ENCODE measurements around the gene CCDC141.
"Not testable (repeated sequence)": the region's sequence is repeated elsewhere in the genome, so short reads cannot be mapped to it uniquely, and the experiment has no call there.

The CCDC141 gene

GRCh38 chr2:178990533-178991241, 59.2 kb downstream of the CCDC141 start:
- Mint-ChIP-seq H3K27me3 (no peaks in the 10 kb centered on the region), H3K9me3 (peaks cover 0 to 4% of the 10 kb centered on the region in 2 donors), H3K4me1 (ENCODE audit: low read depth in 2 of 2) (no peaks in the 10 kb centered on the region), H3K27ac (no peak overlapping the region), H3K4me3 (no peak overlapping the region), H3K36me3 (ENCODE audit: insufficient read depth) (no peaks in the 10 kb centered on the region)
- DNase-seq (no peak), ATAC-seq (replicated peaks) (no peak)

- not testable (repeated sequence) for ATAC-seq (replicated peaks); H3K27me3 Mint-ChIP-seq
These were observed 60.5 kb downstream of the CCDC141 start for GRCh38 chr2:178989424-178989823.

GRCh38 chr2:178982652-178983051, 67.3 kb downstream of the CCDC141 start:
- not testable (repeated sequence) for DNase-seq; H3K9me3 Mint-ChIP-seq; H3K36me3 Mint-ChIP-seq (ENCODE audit: insufficient read depth); H3K4me3 Mint-ChIP-seq; ATAC-seq (replicated peaks); H3K27me3 Mint-ChIP-seq; H3K27ac Mint-ChIP-seq; H3K4me1 Mint-ChIP-seq (ENCODE audit: low read depth in 2 of 2)

More at GRCh38 chr2:178989424-178989823, 60.5 kb downstream of the CCDC141 start:
- not testable (repeated sequence) for H3K36me3 Mint-ChIP-seq (ENCODE audit: insufficient read depth); H3K27ac Mint-ChIP-seq; H3K9me3 Mint-ChIP-seq; H3K4me1 Mint-ChIP-seq (ENCODE audit: low read depth in 2 of 2); DNase-seq; H3K4me3 Mint-ChIP-seq

GRCh38 chr2:178980815-178981214, 69.1 kb downstream of the CCDC141 start:
- DNase-seq (no peak), ATAC-seq (replicated peaks) (no peak)
- Mint-ChIP-seq H3K4me1 (ENCODE audit: low read depth in 2 of 2) (no peaks in the 10 kb centered on the region), H3K36me3 (ENCODE audit: insufficient read depth) (no peaks in the 10 kb centered on the region), H3K27me3 (no peaks in the 10 kb centered on the region), H3K9me3 (peaks cover 0 to 2% of the 10 kb centered on the region in 2 donors), H3K27ac (no peak overlapping the region), H3K4me3 (no peak overlapping the region)

- H3K4me1 Mint-ChIP-seq (ENCODE audit: low read depth in 2 of 2), result no peaks in the 10 kb centered on the region
- H3K9me3 Mint-ChIP-seq, result peaks cover 0 to 2% of the 10 kb centered on the region in 2 donors
- H3K36me3 Mint-ChIP-seq (ENCODE audit: insufficient read depth), result no peaks in the 10 kb centered on the region
- H3K27me3 Mint-ChIP-seq, result no peaks in the 10 kb centered on the region
- H3K4me3 Mint-ChIP-seq, result no peak overlapping the region
- no peak for DNase-seq
- ATAC-seq (replicated peaks), result no peak
- H3K27ac Mint-ChIP-seq, result no peak overlapping the region
These were observed 71.3 kb downstream of the CCDC141 start for GRCh38 chr2:178978667-178979066.

- Mint-ChIP-seq H3K27ac (no peak overlapping the region), H3K27me3 (no peaks in the 10 kb centered on the region), H3K4me1 (ENCODE audit: low read depth in 2 of 2) (no peaks in the 10 kb centered on the region), H3K36me3 (ENCODE audit: insufficient read depth) (no peaks in the 10 kb centered on the region), H3K9me3 (no peaks in the 10 kb centered on the region), H3K4me3 (no peak overlapping the region)
- DNase-seq, result no peak
- ATAC-seq (replicated peaks), result no peak
These were observed 73.6 kb downstream of the CCDC141 start for GRCh38 chr2:178976351-178976750.

- no peak overlapping the region for H3K27ac Mint-ChIP-seq
- peaks cover 0 to 2% of the 10 kb centered on the region in 2 donors for H3K9me3 Mint-ChIP-seq
- ATAC-seq (replicated peaks) (no peak), DNase-seq (no peak)
- no peak overlapping the region for H3K4me3 Mint-ChIP-seq
- no peaks in the 10 kb centered on the region for H3K27me3 Mint-ChIP-seq
- no peaks in the 10 kb centered on the region for H3K36me3 Mint-ChIP-seq (ENCODE audit: insufficient read depth)
- no peaks in the 10 kb centered on the region for H3K4me1 Mint-ChIP-seq (ENCODE audit: low read depth in 2 of 2)
These were observed 87.0 kb downstream of the CCDC141 start for GRCh38 chr2:178962805-178963433.

- H3K4me3 Mint-ChIP-seq, result no peak overlapping the region
- H3K27ac Mint-ChIP-seq, result no peak overlapping the region
- no peaks in the 10 kb centered on the region for H3K36me3 Mint-ChIP-seq (ENCODE audit: insufficient read depth)
- H3K4me1 Mint-ChIP-seq (ENCODE audit: low read depth in 2 of 2), result no peaks in the 10 kb centered on the region
- ATAC-seq (replicated peaks) (no peak), DNase-seq (no peak)
- peaks cover 0 to 2% of the 10 kb centered on the region in 2 donors for H3K9me3 Mint-ChIP-seq
- no peaks in the 10 kb centered on the region for H3K27me3 Mint-ChIP-seq
These were observed 87.8 kb downstream of the CCDC141 start for GRCh38 chr2:178962152-178962551.

GRCh38 chr2:178954049-178954448, 95.9 kb downstream of the CCDC141 start:
- Mint-ChIP-seq H3K27ac (no peak overlapping the region), H3K4me1 (ENCODE audit: low read depth in 2 of 2) (no peaks in the 10 kb centered on the region), H3K4me3 (no peak overlapping the region), H3K9me3 (no peaks in the 10 kb centered on the region), H3K36me3 (ENCODE audit: insufficient read depth) (no peaks in the 10 kb centered on the region), H3K27me3 (no peaks in the 10 kb centered on the region)
- ATAC-seq (replicated peaks), result no peak
- no peak for DNase-seq

GRCh38 chr2:178951266-178952006, 98.5 kb downstream of the CCDC141 start:
- Mint-ChIP-seq H3K4me3 (no peak overlapping the region), H3K27ac (no peak overlapping the region), H3K27me3 (no peaks in the 10 kb centered on the region), H3K9me3 (no peaks in the 10 kb centered on the region), H3K36me3 (ENCODE audit: insufficient read depth) (no peaks in the 10 kb centered on the region), H3K4me1 (ENCODE audit: low read depth in 2 of 2) (no peaks in the 10 kb centered on the region)
- DNase-seq (no peak), ATAC-seq (replicated peaks) (no peak)

- no peak overlapping the region for H3K27ac Mint-ChIP-seq
- H3K4me3 Mint-ChIP-seq, result no peak overlapping the region
- ATAC-seq (replicated peaks), result no peak
- no peaks in the 10 kb centered on the region for H3K27me3 Mint-ChIP-seq
- H3K36me3 Mint-ChIP-seq (ENCODE audit: insufficient read depth), result no peaks in the 10 kb centered on the region
- no peaks in the 10 kb centered on the region for H3K9me3 Mint-ChIP-seq
- DNase-seq, result no peak
- H3K4me1 Mint-ChIP-seq (ENCODE audit: low read depth in 2 of 2), result no peaks in the 10 kb centered on the region
These were observed 100.4 kb downstream of the CCDC141 start for GRCh38 chr2:178949584-178949983.

- H3K36me3 Mint-ChIP-seq (ENCODE audit: insufficient read depth), result no peaks in the 10 kb centered on the region
- H3K4me3 Mint-ChIP-seq, result no peak overlapping the region
- no peak for ATAC-seq (replicated peaks)
- DNase-seq, result no peak
- H3K27me3 Mint-ChIP-seq, result no peaks in the 10 kb centered on the region
- no peak overlapping the region for H3K27ac Mint-ChIP-seq
- no peaks in the 10 kb centered on the region for H3K9me3 Mint-ChIP-seq
- no peaks in the 10 kb centered on the region for H3K4me1 Mint-ChIP-seq (ENCODE audit: low read depth in 2 of 2)
These were observed 100.8 kb downstream of the CCDC141 start for GRCh38 chr2:178949151-178949550.

- Mint-ChIP-seq H3K27ac (no peak overlapping the region), H3K4me3 (no peak overlapping the region), H3K27me3 (no peaks in the 10 kb centered on the region), H3K9me3 (no peaks in the 10 kb centered on the region), H3K4me1 (ENCODE audit: low read depth in 2 of 2) (no peaks in the 10 kb centered on the region), H3K36me3 (ENCODE audit: insufficient read depth) (no peaks in the 10 kb centered on the region)
- no peak for DNase-seq
- no peak for ATAC-seq (replicated peaks)
These were observed 102.9 kb downstream of the CCDC141 start for GRCh38 chr2:178947006-178947405.

- ATAC-seq (replicated peaks) (no peak), DNase-seq (no peak)
- Mint-ChIP-seq H3K36me3 (ENCODE audit: insufficient read depth) (no peaks in the 10 kb centered on the region), H3K27me3 (no peaks in the 10 kb centered on the region), H3K4me3 (no peak overlapping the region), H3K4me1 (ENCODE audit: low read depth in 2 of 2) (no peaks in the 10 kb centered on the region), H3K9me3 (no peaks in the 10 kb centered on the region), H3K27ac (no peak overlapping the region)
These were observed 103.4 kb downstream of the CCDC141 start for GRCh38 chr2:178946494-178946893.
